HFF-Myc (cell line): ENCODE data around the gene SEH1L.

Experiments
- DNase-seq: peaks from one replicate; pipeline ENCODE4 v3.0.0-alpha.2; 2011; ENCODE audit warnings: low read depth; ENCODE audit errors: extremely low read depth
- H3K4me3 ChIP-seq: replicated peaks from 2 replicates; pipeline ENCODE4 v1.5.1; 2011; ENCODE audit warnings: low read depth, mild to moderate bottlenecking, control low read depth, low read length
- TF ChIP-seq, protein P1 (sequence below): IDR thresholded peaks from 2 replicates; pipeline ENCODE4 v1.5.1; 2012; ENCODE audit warnings: mild to moderate bottlenecking, low read depth, low read length, control low read depth; ENCODE audit errors: missing control alignments

Gene SEH1L

GRCh38 chr18:13005289-13005688 is 57.5 kb downstream of the SEH1L start:
- TF ChIP-seq, protein P1, sequence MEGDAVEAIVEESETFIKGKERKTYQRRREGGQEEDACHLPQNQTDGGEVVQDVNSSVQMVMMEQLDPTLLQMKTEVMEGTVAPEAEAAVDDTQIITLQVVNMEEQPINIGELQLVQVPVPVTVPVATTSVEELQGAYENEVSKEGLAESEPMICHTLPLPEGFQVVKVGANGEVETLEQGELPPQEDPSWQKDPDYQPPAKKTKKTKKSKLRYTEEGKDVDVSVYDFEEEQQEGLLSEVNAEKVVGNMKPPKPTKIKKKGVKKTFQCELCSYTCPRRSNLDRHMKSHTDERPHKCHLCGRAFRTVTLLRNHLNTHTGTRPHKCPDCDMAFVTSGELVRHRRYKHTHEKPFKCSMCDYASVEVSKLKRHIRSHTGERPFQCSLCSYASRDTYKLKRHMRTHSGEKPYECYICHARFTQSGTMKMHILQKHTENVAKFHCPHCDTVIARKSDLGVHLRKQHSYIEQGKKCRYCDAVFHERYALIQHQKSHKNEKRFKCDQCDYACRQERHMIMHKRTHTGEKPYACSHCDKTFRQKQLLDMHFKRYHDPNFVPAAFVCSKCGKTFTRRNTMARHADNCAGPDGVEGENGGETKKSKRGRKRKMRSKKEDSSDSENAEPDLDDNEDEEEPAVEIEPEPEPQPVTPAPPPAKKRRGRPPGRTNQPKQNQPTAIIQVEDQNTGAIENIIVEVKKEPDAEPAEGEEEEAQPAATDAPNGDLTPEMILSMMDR: no peak
- DNase-seq: no peak
- no peak overlapping the region for H3K4me3 ChIP-seq

- TF ChIP-seq, protein P1: no peak
- DNase-seq: no peak
- H3K4me3 ChIP-seq: no peak overlapping the region
Measured at GRCh38 chr18:13006531-13007247, 58.9 kb downstream of the SEH1L start.

- TF ChIP-seq, protein P1: no peak
- no peak overlapping the region for H3K4me3 ChIP-seq
- no peak for DNase-seq
Measured at GRCh38 chr18:13007248-13007560, 59.4 kb downstream of the SEH1L start.

DNA sequence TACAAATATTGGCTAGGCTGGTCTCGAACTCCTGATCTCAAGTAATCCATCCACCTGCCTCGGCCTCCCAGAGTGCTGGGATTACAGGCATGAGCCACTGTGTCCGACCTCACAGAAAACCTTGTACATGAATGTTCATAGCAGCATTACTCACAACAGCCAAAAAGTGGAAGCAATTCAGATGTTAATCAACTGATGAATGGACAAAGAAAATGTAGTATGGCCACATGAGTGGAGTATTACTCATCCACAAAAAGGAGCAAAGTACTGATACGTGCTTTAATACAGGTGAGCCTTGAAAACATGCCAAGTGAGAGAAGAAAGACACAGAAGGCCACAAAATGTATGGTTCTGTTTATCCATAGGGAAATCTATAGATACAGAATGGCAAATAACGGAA is 63.9 kb downstream of the SEH1L start:
- no peak overlapping the region for H3K4me3 ChIP-seq
- DNase-seq: no peak
- TF ChIP-seq, protein P1: no peak

DNA sequence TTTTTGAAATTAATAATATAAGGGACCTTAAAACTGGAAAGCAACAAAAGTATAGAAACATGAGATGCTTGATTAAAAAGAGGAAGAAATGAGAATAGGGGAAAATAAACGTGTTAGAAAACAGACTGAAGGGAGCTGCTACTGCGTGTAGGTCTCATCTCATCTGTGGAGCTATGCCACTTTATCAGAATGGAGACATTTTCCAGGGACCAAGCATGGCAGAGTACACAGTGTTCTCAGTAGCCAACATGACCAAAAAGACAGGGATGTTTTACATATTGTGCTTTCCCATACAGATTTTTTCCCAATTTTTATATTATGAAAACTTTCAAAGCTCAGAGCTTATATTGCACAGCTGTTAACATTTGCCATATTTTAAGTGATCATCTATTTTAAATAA is 66.4 kb downstream of the SEH1L start:
- H3K4me3 ChIP-seq: no peak overlapping the region
- DNase-seq: no peak
- TF ChIP-seq, protein P1: no peak

- DNase-seq: no peak
- TF ChIP-seq, protein P1: no peak
- H3K4me3 ChIP-seq: no peak overlapping the region
Measured at GRCh38 chr18:13014818-13015217, 67.0 kb downstream of the SEH1L start.
